K562 (cell line): ENCODE results near the gene RNF123. TPM values are rescaled to one million over a fixed set of nuclear protein-coding genes. Genes with fewer than 3 reads are reported as not detected.

Experiments used
- ATAC-seq: fragments of 200-7000 bp; cut with Tn5 transposase; 3 replicates; pipeline ENCODE4 v1.9.1; 2020; ENCODE audit warnings: moderate library complexity
- BruUV-seq: library from RNA; stranded (reverse); fragments of 400-500 nt; replicated peaks from 2 replicates; lab custom pipeline; 2021; lab: Mats Ljungman, UMichigan
- CTCF ChIA-PET: fragments of 300-600 bp; formaldehyde crosslinking; extraction: SDS; loops from one replicate; lab custom pipeline; 2021; ENCODE audit warnings: low intra/inter-chr PET ratio; lab: Yijun Ruan, JAX
- POLR2A ChIA-PET: fragments of 300-600, 350-650 bp; sonication (Branson Sonifier 250); formaldehyde crosslinking; extraction: SDS; loops from one replicate; lab custom pipeline; 2021; ENCODE audit warnings: antibody characterized with exemption, inconsistent platforms; lab: Yijun Ruan, JAX
- DNase-seq, 4 experiments: peaks; one replicate each; pipeline versions ENCODE4 v3.0.0 to v3.0.0-alpha.2; 2011 to 2018; ENCODE audit warnings: low spot score in 3 of 4, mixed read lengths in 3 of 4; ENCODE audit errors: extremely low read depth in 1 of 4
- FAIRE-seq: peaks from 2 replicates; lab custom pipeline; 2011; peaks lifted over from hg19 to GRCh38; lab: Jason Lieb, UNC
- H2AFZ ChIP-seq: 2 replicates; pipeline ENCODE4 v1.6.0; 2011; ENCODE audit warnings: low read depth, low read length, control low read depth, inconsistent platforms
- H3K27ac ChIP-seq: fragments of 200-600 bp; 3 replicates; pipeline ENCODE4 v1.8.0; 2011; ENCODE audit warnings: low read depth, mild to moderate bottlenecking, control low read depth, inconsistent platforms, low read length, moderate library complexity, mixed read lengths; ENCODE audit errors: extremely low read depth
- H3K27me3 ChIP-seq, 2 experiments: fragments of 300-600 bp in 1 of 2; 2 replicates in 1 of 2; 3 replicates in 1 of 2; pipeline versions ENCODE4 v1.6.0 to v1.8.0; 2011; ENCODE audit warnings: inconsistent platforms in 2 of 2, low read length in 2 of 2, mild to moderate bottlenecking in 1 of 2, mixed read lengths in 1 of 2, moderate library complexity in 1 of 2; ENCODE audit not compliant: control insufficient read depth in 2 of 2, insufficient read depth in 2 of 2
- H3K36me3 ChIP-seq: fragments of 300-600 bp; 3 replicates; pipeline ENCODE4 v1.8.0; 2011; ENCODE audit warnings: mild to moderate bottlenecking, low read length, inconsistent platforms; ENCODE audit not compliant: control insufficient read depth, insufficient read depth
- H3K4me1 ChIP-seq, 2 experiments: fragments of 200-600 bp in 1 of 2; replicated peaks in 1 of 2; 2 replicates in 1 of 2; 3 replicates in 1 of 2; pipeline versions ENCODE4 v1.5.1 to v1.8.0; 2011; ENCODE audit warnings: inconsistent platforms in 2 of 2, low read length in 2 of 2, mild to moderate bottlenecking in 1 of 2, mixed read lengths in 1 of 2, moderate library complexity in 1 of 2; ENCODE audit not compliant: control insufficient read depth in 2 of 2, insufficient read depth in 2 of 2
- H3K4me2 ChIP-seq: 2 replicates; pipeline ENCODE4 v1.6.1; 2011; ENCODE audit warnings: low read length, control low read depth, inconsistent platforms, mixed read lengths; ENCODE audit not compliant: insufficient read depth
- H3K4me3 ChIP-seq: fragments of 200-600 bp; sonication (generic), shearing (Covaris generic); 2 replicates; pipeline ENCODE4 v1.5.1; 2016; ENCODE audit warnings: control low read depth, inconsistent platforms
- H3K79me2 ChIP-seq: fragments of 200-600 bp; 3 replicates; pipeline ENCODE4 v1.8.0; 2011; ENCODE audit warnings: low read length, inconsistent platforms; ENCODE audit not compliant: control insufficient read depth, insufficient read depth
- H3K9ac ChIP-seq, 2 experiments: 2 replicates each; pipeline versions ENCODE4 v1.6.0 to v1.6.1; 2011; ENCODE audit warnings: low read depth in 2 of 2, low read length in 2 of 2, control low read depth in 1 of 2, inconsistent platforms in 1 of 2, mild to moderate bottlenecking in 1 of 2, mixed read lengths in 1 of 2; ENCODE audit not compliant: insufficient read depth in 1 of 2
- H3K9me1 ChIP-seq: one replicate; pipeline ENCODE4 v1.6.0; 2011; ENCODE audit warnings: inconsistent platforms, mild to moderate bottlenecking, low read length, moderate library complexity; ENCODE audit not compliant: control insufficient read depth, insufficient read depth
- H3K9me3 ChIP-seq: replicated peaks from 2 replicates; pipeline ENCODE4 v1.5.1; 2011; ENCODE audit warnings: low read depth, low read length, inconsistent platforms; ENCODE audit not compliant: control insufficient read depth, insufficient read depth
- H4K20me1 ChIP-seq: replicated peaks from 2 replicates; pipeline ENCODE4 v1.6.1; 2011; ENCODE audit warnings: low read length, inconsistent platforms, mixed read lengths; ENCODE audit not compliant: control insufficient read depth, insufficient read depth
- EHMT2 ChIP-seq: fragments of 450-650 bp; IDR thresholded peaks from 2 replicates; pipeline ENCODE4 v1.6.1; 2018; ENCODE audit warnings: antibody characterized with exemption
- KDM2B ChIP-seq: fragments of 250-450 bp; sonication (Bioruptor Pico); IDR thresholded peaks from 2 replicates; pipeline ENCODE4 v1.8.0; 2021; ENCODE audit warnings: mild to moderate bottlenecking, moderate library complexity
- NFIC ChIP-seq: fragments of 450-650 bp; IDR thresholded peaks from 2 replicates; pipeline ENCODE4 v1.6.1; 2017; ENCODE audit warnings: mild to moderate bottlenecking, inconsistent platforms
- ZNF280A ChIP-seq: fragments of 450-650 bp; IDR thresholded peaks from 2 replicates; pipeline ENCODE4 v1.6.1; 2018; ENCODE audit warnings: mild to moderate bottlenecking, low read depth; ENCODE audit not compliant: partially characterized antibody
- ZNF280B ChIP-seq: fragments of 250-450 bp; sonication (Bioruptor Pico); IDR thresholded peaks from 2 replicates; pipeline ENCODE4 v1.5.1; 2021; ENCODE audit warnings: mild to moderate bottlenecking
- whole genome bisulfite sequencing: fragments of 100-300 bp; shearing (Covaris generic); methylation state at CpG from one replicate; pipeline ENCODE4 v1.1.6; 2016; ENCODE audit warnings: low coverage, mixed read lengths; ENCODE audit not compliant: insufficient coverage; ENCODE audit errors: missing lambda C conversion rate; 5-methylcytosine and 5-hydroxymethylcytosine counted together
- in situ Hi-C: fragments of 300-500 bp; cut with MboI; formaldehyde crosslinking; loops from 4 replicates; pipeline ENCODE4 v1.15.0; 2018; ENCODE audit warnings: inconsistent platforms, mixed read lengths
- intact Hi-C: fragments of 100-400 bp; cut with micrococcal nuclease; formaldehyde crosslinking; loops from 2 replicates; pipeline ENCODE4 v1.14.2; 2022
- polyA plus RNA-seq, 8 experiments: library from polyadenylated mRNA; depleted of rRNA in 4 of 8; stranded (reverse) in 5 of 8; unstranded in 3 of 8; fragments of >200 nt; fragmentation: Nextera tagmentation in 2 of 8; fragmentation: Illumina TruSeq in 1 of 8; extraction: Ambion mirVana in 2 of 8; extraction: Trizol in 1 of 8; gene quantifications; 2 replicates each; pipeline versions ENCODE4 v1.2.1 to v1.2.3, GENCODE V29; 2011 to 2014; ENCODE audit warnings: inconsistent platforms in 1 of 8, missing spikeins in 1 of 8
- total RNA-seq, 7 experiments: library from RNA; depleted of rRNA in 6 of 7; stranded (reverse); fragments of >200 nt in 6 of 7; fragmentation: Illumina TruSeq in 2 of 7; extraction: Trizol in 2 of 7; gene quantifications; 2 replicates each; pipeline versions ENCODE4 v1.2.1 to v1.2.3, GENCODE V29; 2011 to 2021; ENCODE audit warnings: low replicate concordance in 1 of 7

The RNF123 gene
- total and polyA plus RNA-seq, 9 of the 15 experiments (the other 6 are each of a cell fraction or from before 2014, with no cell fraction given) = 8.7 to 53.1 (median 17.5) TPM

GRCh38 chr3:49648354-49649019 is 40.9 kb upstream of the RNF123 start:
- Histone ChIP-seq H3K36me3 (no peaks in the 10 kb centered on the region), H3K4me1 (peaks cover 3 to 21% of the 10 kb centered on the region in 2 experiments; a peak in 3 of 5 replicates), H3K79me2 (no peaks in the 10 kb centered on the region), H3K27ac (no peak overlapping the region), H3K9ac (peak overlapping the region in 1 of 2 experiments; percentile 37; a peak in 1 of 4 replicates), H2AFZ (no peak overlapping the region), H3K9me1 (no peaks in the 10 kb centered on the region), H3K9me3 (no peaks in the 10 kb centered on the region), H3K27me3 (no peaks in the 10 kb centered on the region), H4K20me1 (no peaks in the 10 kb centered on the region), H3K4me3 (no peak overlapping the region), H3K4me2 (no peak overlapping the region)
- no peak for TF ChIP-seq KDM2B (CRISPR knock-in tag)
- TF ChIP-seq EHMT2 = no peak
- TF ChIP-seq NFIC = peak; percentile 58; the same call in 1 of the 2 replicates
- no peak for TF ChIP-seq ZNF280B
- TF ChIP-seq ZNF280A = no peak
- DNase-seq = peak in 2 of 4 experiments; percentile 13 to 28
- no TSS peak for BruUV-seq
- peak; percentile 11 for FAIRE-seq
- ATAC-seq = peak; percentile 64
- POLR2A ChIA-PET = interaction anchor here (0.6 to 1.0 kb wide), 4 partner anchors 17 to 47 kb away, joined by 3 to 5 read pairs (median 4); no protein-coding TSS in a partner anchor
- intact Hi-C loops (no loop called here), in situ Hi-C loops (no loop called here)
- WGBS = 30% methylated on average over 1 of the region's 3 CpGs
- CTCF ChIA-PET = no interaction called here
